ENCODE measurements around the gene SRD5A1. TPM values are rescaled to one million over a fixed set of nuclear protein-coding genes. Genes with fewer than 3 reads are reported as not detected.

Gene SRD5A1
- total and polyA plus RNA-seq, 8 donors, result 1.3 to 12.8 (median 4.2) TPM; not detected in 1

DNA sequence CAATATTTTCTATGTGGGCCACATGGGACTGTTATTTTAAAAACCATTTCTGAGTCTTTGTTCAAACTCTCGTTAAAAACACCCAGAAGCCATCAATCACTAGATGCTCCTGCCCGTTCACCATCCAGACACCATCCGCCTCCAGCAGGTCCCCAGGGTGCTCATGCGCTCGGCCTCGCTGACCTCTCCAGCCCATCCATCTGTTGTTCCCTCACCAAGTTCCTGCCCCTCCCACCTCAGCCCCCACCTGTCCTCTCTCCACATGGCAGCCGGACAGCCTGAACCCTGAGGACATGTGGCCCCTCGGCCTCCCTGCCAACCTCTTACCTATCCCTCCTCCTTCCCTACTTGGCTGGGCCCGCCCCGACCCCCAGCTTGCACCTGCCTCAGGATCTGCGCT lies 32.0 kb upstream of the SRD5A1 start:
- intact Hi-C loops (cut with DNase I; ENCODE audit: low total_unique reads), result no loop called here
- WGBS, 5 donors, result 91 to 95% (median 92%) methylated on average over 11 of the region's 11 CpGs
- no peaks in the 10 kb centered on the region for H3K9me3 ChIP-seq
- no peak overlapping the region for H3K27ac ChIP-seq
- H3K4me1 ChIP-seq, result no peaks in the 10 kb centered on the region
- no peak for DNase-seq
- no peaks in the 10 kb centered on the region for H3K27me3 ChIP-seq
- H3K36me3 ChIP-seq, result peaks cover 83 to 100% (median 100%) of the 10 kb centered on the region in 4 donors
- TF ChIP-seq POLR2A (IDR thresholded peaks at IDR 0.05), result no peak
- no peak for TF ChIP-seq POLR2AphosphoS5 (IDR thresholded peaks at IDR 0.05)
- no peak for TF ChIP-seq EP300 (IDR thresholded peaks at IDR 0.05)
- no peak for TF ChIP-seq CTCF (IDR thresholded peaks at IDR 0.05)
- H3K4me3 ChIP-seq, result no peak overlapping the region

GRCh38 chr5:6601816-6602215 lies 31.4 kb upstream of the SRD5A1 start:
- WGBS, 5 donors, result 92 to 98% (median 97%) methylated on average over 11 of the region's 11 CpGs
- no peak overlapping the region for H3K4me3 ChIP-seq
- H3K27ac ChIP-seq, result no peak overlapping the region
- intact Hi-C loops (cut with DNase I; ENCODE audit: low total_unique reads), result no loop called here
- no peaks in the 10 kb centered on the region for H3K9me3 ChIP-seq
- H3K4me1 ChIP-seq, result no peaks in the 10 kb centered on the region
- H3K27me3 ChIP-seq, result no peaks in the 10 kb centered on the region
- H3K36me3 ChIP-seq, result peaks cover 83 to 100% (median 100%) of the 10 kb centered on the region in 4 donors
- DNase-seq, result no peak
- TF ChIP-seq POLR2AphosphoS5 (IDR thresholded peaks at IDR 0.05) (no peak), CTCF (IDR thresholded peaks at IDR 0.05) (no peak), EP300 (IDR thresholded peaks at IDR 0.05) (no peak), POLR2A (IDR thresholded peaks at IDR 0.05) (no peak)

DNA sequence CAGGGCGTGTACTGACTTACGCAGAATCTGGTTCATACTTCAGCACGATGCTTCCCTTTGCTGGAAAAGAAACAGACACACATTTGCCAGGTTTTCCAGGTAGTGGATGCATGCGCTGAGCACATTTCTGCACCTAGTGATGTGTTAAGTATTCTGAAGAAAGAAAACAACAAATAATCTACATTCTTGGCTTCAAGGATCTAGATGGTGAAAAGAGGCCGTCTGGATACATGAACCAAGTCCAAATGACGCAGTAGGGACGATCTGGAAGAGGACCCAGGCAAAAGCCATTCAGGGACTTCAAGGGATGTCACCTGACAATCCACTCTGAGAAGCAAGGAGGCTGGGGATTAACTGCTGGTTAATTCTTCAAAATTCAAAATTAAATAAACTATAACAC lies 30.8 kb upstream of the SRD5A1 start:
- Histone ChIP-seq H3K27me3 (no peaks in the 10 kb centered on the region), H3K27ac (no peak overlapping the region), H3K9me3 (no peaks in the 10 kb centered on the region), H3K36me3 (peaks cover 88 to 100% (median 100%) of the 10 kb centered on the region in 4 donors), H3K4me1 (no peaks in the 10 kb centered on the region), H3K4me3 (no peak overlapping the region)
- TF ChIP-seq POLR2AphosphoS5 (IDR thresholded peaks at IDR 0.05) (no peak), POLR2A (IDR thresholded peaks at IDR 0.05) (no peak), EP300 (IDR thresholded peaks at IDR 0.05) (no peak), CTCF (IDR thresholded peaks at IDR 0.05) (no peak)
- DNase-seq, result no peak
- intact Hi-C loops (cut with DNase I; ENCODE audit: low total_unique reads), result no loop called here
- WGBS, 5 donors, result 79 to 98% (median 93%) methylated on average over 7 of the region's 7 CpGs

DNA sequence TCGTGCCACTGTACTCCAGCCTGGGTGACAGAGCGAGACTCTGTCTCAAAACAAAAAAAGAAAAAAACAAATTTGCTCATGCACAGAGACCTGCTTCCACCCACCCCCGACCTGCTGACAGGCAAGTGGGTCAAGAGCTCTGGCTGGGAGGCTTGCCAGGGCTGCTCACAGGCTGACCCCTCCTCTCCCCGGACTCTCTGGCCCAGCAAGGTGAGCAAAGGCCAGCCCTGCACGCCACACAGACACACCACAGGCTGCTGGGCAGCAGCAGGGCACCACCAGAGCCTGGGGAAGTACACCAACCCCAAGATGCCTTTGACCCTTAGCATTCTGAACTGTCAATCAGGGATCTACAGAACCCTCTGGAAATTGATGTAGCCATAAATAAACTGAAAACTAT lies 29.6 kb upstream of the SRD5A1 start:
- H3K36me3 ChIP-seq, result peaks cover 94 to 100% (median 100%) of the 10 kb centered on the region in 4 donors
- TF ChIP-seq EP300 (IDR thresholded peaks at IDR 0.05) (no peak), POLR2A (IDR thresholded peaks at IDR 0.05) (no peak), CTCF (IDR thresholded peaks at IDR 0.05) (no peak), POLR2AphosphoS5 (IDR thresholded peaks at IDR 0.05) (no peak)
- no peaks in the 10 kb centered on the region for H3K4me1 ChIP-seq
- no peaks in the 10 kb centered on the region for H3K27me3 ChIP-seq
- DNase-seq, result no peak
- H3K9me3 ChIP-seq, result no peaks in the 10 kb centered on the region
- 80 to 94% (median 85%) methylated on average over 5 of the region's 5 CpGs for WGBS, 5 donors
- intact Hi-C loops (cut with DNase I; ENCODE audit: low total_unique reads), result no loop called here
- no peak overlapping the region for H3K27ac ChIP-seq
- no peak overlapping the region for H3K4me3 ChIP-seq
